Urothelium cell line (cell line): Measurements from ENCODE around the gene DNAJB5.

Experiments used
- DNase-seq: peaks from one replicate; pipeline ENCODE4 v3.0.0; 2011; ENCODE audit warnings: low spot score, mixed read lengths
- FAIRE-seq: peaks from 2 replicates; lab custom pipeline; 2011; peaks lifted over from hg19 to GRCh38; lab: Jason Lieb, UNC

The DNAJB5 gene

GRCh38 chr9:34983209-34983608, 6.3 kb upstream of the DNAJB5 start:
- DNase-seq (no peak), FAIRE-seq (no peak)

DNA sequence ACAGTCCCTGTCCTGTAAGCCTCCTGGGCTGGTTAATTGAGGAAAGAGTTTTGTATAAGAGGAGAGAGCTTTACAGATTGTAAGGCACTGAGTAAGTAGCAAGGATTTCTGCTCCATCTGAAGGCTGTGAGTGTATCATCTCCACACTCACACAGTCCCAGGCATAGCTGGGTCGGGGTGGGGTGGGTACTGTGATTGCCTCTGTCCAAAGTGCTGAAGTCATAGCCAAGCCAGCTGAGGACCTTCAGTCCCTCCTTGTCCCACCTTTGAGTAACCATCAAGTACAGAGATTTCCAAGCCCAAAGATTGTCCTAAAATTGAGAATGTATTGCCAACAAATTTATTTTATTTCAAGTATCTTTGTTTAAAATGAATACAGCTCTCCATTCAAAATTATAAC, 5.5 kb upstream of the DNAJB5 start:
- FAIRE-seq = no peak

DNA sequence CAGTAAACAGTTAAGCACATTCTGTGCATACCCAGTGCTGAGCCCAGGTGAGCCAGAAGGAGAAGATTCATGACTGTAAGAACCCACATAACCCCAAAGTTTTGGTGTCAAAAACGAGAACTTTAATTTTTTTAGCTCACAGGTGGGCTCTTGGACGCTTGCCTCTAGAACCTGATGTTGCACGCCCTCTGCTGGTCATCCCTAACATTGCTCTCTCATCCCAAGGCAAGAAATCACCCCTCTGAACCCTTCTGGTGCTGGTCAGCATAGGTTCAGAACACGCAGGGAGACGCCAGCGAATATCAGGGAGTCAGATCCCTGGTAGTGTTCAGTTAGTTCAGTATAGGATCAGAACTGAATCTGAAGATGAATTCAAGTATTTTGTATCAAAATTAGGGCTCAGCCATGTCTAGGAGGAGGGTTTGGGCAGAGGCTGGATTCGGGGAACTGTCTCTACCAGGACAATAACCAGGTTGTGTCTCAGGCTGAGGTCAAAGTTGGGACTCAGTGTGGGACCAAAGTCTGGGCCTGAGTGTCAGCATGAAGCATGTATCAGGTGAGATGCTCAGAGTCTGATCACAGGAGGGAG, 4.1 kb upstream of the DNAJB5 start:
- FAIRE-seq = no peak

More for the DNA sequence above, 5.5 kb upstream of the DNAJB5 start:
- DNase-seq = peak; percentile 39

GRCh38 chr9:34986540-34987047, 3.0 kb upstream of the DNAJB5 start:
- DNase-seq = no peak
- peak; percentile 32 for FAIRE-seq

More for the DNA sequence above, 4.1 kb upstream of the DNAJB5 start:
- DNase-seq = peak; percentile 56

DNA sequence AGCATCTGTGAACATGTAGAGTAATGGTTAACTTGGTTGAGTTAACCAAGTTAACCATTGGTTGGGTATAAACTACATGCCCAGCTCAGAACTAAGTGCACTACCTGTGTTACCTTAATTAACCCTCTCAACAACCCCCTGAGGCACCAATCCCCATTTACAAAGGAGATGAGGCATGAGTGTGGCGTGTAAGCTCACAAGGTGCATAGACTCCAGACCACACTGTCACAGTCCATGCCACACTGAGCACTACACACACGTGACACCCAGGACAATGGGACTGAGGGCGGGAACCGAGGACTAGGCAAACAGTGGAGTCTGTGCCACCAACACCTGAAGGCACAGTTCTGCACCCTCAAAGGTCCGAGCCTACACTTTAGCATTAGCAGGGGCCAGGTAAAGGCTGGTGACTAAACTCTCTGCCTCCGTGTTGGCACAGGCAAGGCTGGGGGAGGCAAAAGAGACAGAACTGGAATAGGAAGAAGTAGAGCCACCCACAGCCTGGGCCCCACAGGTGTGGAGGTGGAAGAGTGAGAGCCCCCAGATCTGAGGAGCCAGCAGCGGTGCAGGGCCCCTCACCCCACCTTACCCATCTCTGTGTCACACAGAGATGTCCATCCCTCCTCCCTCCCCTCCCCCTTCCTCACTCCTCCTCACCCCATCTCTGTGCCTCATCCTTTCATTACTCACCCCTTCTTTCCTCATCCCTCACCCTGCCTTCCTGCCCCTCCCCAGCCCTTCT, 2.2 kb upstream of the DNAJB5 start:
- FAIRE-seq (peak; percentile 94), DNase-seq (no peak)

DNA sequence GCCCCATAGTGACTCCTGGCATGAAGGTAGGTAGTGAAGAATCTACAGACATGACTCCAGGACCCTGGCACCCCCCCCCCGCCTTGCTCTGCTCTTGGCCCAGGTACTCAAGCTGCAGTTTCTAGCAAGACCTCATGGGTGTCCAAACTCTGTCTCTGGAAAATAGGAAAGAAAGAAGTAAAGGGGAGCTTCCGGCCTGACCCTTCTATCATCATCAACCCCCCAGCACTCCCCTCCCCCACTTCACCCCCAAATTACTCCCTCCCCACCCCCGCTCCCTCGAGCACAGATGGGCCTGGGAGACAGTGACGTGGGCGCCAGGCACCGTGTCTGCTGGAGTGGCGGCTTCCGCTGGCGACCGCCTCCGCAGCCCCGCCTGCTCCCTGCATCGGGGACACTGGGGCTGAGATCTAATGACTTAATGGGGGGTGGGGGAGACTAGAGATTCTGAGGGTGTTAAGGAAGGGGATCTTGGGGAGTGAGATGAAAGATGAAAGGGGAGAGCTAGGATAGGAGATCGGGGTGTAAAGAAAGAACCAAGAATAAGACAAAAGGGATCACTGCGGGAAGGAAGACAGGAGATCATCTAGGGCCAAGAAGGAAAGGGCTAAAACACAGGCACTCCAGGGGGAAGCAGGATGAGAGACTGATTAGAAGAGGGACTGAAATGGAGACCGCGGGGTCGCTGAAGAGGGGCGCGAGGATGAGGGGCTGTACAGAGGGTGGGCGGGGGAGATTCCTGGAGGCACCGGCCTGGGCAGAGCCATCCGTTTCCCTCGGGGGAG, 1.1 kb upstream of the DNAJB5 start:
- no peak for FAIRE-seq

DNA sequence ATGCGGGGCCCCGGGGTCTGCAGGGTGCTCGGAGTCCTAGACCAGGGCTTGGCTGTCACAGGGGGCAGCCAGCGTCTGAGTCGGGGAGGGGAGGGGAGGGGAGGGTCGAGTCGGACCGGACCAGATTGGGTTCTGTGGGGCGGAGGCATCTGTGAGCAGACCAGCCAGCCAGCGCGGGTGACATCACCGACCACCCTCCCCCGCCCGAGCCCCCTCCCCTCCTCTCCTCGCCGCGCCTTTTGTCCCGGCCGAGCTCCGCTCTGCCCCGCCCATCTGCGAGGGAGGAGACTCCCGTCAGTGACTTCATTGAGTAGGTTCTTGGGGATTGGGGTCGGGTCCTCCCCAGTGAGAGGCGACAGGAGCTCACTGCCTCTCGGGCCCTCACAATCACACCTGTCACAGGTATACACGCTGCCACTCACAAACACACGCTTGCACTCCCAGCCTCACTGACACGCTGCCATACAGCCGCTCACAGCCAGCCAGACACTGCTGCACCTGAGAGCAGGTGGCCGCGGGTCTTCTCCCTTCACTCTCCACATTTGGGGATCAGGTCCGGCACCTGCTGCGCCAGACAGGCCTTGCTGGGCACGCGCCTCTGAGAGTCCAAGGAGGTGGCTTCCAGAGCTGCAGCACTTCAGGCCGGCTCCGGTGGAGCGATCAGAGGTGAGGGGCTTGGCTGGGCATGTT, 546 bp downstream of the DNAJB5 start:
- FAIRE-seq (no peak), DNase-seq (peak; percentile 77)

More for the DNA sequence above, 1.1 kb upstream of the DNAJB5 start:
- peak; percentile 55 for DNase-seq

GRCh38 chr9:34990908-34991606, 1.5 kb downstream of the DNAJB5 start:
- no peak for FAIRE-seq
- no peak for DNase-seq

DNA sequence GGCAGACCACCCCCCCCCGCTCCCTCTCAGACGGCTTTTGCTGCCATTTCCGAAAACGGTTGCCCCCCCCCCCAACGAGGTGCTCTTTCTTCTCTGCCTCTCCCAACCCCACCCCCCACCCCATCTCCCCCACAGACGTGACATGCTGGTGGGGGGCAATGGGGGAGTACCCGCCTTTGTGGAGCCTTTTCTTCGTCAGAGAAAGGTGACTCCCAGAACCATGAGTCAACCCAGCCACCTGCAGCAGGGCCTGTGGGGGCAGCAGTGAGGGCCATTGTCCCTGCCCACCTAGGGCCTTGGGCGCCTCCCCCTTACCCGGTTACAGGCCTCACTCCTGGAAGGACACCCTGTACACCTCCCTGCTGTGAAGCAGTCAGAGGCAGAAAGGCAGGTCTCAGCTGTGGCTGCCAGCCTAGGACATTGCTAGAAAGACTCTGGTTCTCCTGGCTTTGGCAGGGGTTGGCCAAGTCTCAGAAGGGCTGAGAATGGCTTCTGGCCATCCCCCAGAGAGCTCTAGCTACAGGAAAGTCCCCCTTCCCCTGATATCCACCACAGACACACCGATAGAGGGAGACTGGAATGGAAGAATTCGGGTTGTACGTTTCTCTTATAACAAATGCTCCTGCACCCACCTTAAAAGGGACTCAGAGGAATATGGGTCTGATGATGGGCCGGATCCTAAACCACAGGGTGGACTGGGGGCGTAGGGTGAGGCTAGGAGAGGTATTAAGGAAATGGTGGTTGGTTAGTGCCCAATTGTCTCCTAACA, 2.2 kb downstream of the DNAJB5 start:
- FAIRE-seq = peak; percentile 90

DNA sequence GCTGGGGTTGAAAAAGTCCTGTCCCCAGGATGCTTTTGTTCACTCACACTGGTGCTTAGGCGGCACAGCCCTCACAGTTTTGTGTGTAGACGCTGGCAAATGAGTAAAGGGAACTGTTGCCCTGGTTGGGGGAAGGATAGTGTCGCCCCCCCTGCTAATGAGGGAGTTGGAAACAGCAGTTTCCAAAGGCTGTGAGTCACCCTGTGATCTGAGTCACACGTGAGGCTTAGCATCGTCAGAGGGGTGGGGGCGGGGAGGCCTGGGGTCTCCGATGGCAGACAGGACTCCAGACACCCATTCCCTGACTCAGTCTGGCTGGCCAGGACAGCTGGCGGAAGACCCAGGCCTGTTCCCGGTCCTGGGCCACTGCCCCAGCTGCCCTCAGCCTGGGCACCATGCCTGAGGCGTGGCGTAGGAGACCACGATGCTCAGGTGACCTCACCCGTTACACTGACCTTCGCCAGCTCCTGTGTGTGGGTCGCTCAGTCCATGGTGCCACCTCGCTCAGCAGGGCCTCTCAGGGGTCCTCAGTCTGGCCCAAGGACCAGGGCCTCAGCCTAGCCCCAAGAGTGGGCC, 2.9 kb downstream of the DNAJB5 start:
- FAIRE-seq = peak; percentile 72
- DNase-seq = peak; percentile 81

More for the DNA sequence above, 2.2 kb downstream of the DNAJB5 start:
- DNase-seq = peak; percentile 70

DNA sequence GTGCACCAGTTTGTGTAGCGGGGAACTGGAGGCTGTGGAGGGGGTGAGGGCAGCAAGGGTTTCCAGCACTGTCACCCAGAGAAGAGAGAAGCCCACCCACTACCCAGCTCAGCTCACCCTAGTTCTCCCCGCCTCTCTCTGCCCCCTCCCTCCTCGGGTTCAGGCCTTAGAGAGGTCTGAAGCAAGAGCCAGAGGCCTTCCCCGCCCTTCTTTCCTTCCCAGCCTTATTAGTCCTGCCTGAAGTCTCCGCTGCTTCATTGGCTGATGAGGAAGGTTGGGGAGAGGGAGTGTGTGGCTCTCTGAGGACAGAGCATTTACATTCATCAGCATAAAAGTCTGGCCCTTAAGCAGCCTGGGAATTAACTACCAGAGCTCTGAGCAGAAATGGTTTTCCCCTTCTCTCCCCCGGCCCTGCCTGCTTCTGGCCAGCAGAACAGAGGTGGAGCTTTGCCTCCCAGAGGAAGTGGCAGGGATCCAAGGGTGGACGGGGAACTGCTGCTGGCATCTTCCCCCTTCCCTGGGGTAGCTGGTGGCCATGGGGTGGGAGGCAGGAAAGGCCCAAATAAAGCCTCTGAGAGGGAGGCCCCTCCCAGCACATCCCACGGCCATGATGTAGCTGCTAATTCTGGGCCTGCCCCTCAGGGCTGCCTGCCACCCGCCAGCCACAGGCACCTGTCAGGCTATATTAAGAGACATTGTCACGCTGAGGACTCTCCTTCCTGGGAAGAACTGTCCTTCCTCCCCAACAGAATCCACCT, 4.1 kb downstream of the DNAJB5 start:
- FAIRE-seq = no peak
- no peak for DNase-seq

DNA sequence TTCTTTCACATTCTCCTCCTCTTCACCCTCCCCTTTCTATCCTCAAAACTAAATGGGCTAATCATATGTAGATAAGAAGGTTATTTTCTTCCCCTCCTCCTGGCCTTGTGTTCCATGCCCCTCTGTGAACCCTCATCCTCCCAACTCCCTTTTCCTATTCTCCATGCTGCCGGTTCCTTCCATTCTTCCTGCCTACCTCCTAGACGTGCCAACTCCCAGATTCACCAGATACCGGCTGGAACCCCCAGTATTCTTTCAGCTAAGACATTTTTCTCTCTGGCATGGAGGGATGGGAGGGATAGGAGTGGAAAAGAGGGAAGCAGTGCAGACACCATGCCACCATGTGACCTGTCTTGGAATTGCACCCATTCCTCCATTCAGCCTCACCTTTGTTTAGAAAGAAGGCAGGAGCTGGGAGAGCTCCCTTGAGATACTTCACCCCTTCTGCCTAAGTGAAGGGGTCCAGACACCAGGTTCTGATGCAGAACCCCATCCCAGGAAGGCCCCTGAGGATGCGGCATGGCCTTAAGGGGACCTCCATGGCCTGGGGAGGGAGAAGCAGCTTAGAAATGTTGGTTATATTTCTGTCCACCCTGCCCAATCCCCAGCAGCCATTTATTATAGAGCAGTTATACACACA, 4.8 kb downstream of the DNAJB5 start:
- DNase-seq = peak; percentile 73
- peak; percentile 92 for FAIRE-seq

DNA sequence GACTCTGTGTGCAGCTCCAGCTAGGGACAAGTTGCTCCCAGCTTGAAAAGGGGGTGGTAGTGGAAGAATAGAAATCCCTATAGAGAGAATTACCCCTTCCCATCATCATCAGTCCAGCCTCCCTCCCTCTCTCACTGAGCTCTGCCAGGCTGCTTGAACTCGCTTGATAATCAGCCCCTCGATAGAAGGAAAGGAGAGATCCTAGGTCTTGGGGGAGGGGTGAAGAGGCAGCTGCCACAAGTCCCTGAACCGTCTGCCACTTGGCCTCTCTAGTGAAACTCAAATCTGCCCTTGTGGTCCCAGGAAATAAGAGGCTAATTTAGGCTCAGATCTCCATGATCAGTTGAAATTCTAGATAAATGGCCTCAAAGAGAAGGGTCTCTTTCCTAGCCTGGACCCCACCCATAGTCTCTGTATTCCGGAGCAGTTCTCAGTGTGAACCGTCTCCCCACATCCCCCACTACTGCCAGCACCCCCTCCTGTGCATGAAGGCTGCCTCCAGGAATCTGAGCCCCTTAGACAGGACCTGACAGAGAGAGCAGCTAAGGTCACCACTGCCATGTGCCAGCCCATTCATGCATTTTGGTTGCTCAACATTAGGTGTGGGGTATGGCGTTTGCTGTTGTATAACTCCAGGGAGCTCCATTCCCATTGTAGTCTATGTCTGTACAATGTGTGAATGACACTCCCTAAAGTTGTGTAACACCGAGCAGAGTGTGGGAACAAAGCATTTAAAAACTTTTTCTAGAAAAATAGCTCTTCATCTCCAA, 5.5 kb downstream of the DNAJB5 start:
- FAIRE-seq (no peak), DNase-seq (no peak)

GRCh38 chr9:34995670-34996060, 6.1 kb downstream of the DNAJB5 start:
- FAIRE-seq (no peak), DNase-seq (no peak)

- DNase-seq = no peak
- no peak for FAIRE-seq
These were observed 6.8 kb downstream of the DNAJB5 start for GRCh38 chr9:34996181-34996904.

- FAIRE-seq (no peak), DNase-seq (no peak)
These were observed 7.3 kb downstream of the DNAJB5 start for GRCh38 chr9:34996905-34997279.

- DNase-seq (no peak), FAIRE-seq (no peak)
These were observed 7.8 kb downstream of the DNAJB5 start for GRCh38 chr9:34997379-34997781.
